Kidney (tissue), 14 donors: Measurements from ENCODE around the gene PARD6G. TPM values are rescaled to one million over a fixed set of nuclear protein-coding genes. Genes with fewer than 3 reads are reported as not detected.
A peak's percentile ranks its signal among the peaks of the same experiment; 100 is the strongest.

Experiments used
- DNase-seq, 5 donors: peaks; one replicate each; pipeline ENCODE4 v3.0.0-alpha.2; 2013 to 2020
- FAIRE-seq: peaks from 2 replicates; lab custom pipeline; 2012; peaks lifted over from hg19 to GRCh38; lab: Jason Lieb, UNC
- H3K27ac ChIP-seq, 2 donors: one replicate each; pipeline ENCODE4 v1.7.0; 2013; ENCODE audit warnings: low read depth in 2 of 2, low read length in 2 of 2, inconsistent platforms in 1 of 2
- H3K27me3 ChIP-seq: one replicate; pipeline ENCODE4 v1.7.1; 2013; ENCODE audit warnings: low read length, inconsistent platforms; ENCODE audit not compliant: control insufficient read depth, insufficient read depth
- H3K36me3 ChIP-seq, 3 donors: one replicate each; pipeline versions ENCODE4 v1.7.0 to v1.7.1; 2013; ENCODE audit warnings: low read length in 3 of 3, control low read depth in 1 of 3, inconsistent platforms in 1 of 3; ENCODE audit not compliant: insufficient read depth in 3 of 3, control insufficient read depth in 2 of 3
- H3K4me1 ChIP-seq, 3 donors: one replicate each; pipeline versions ENCODE4 v1.7.0 to v1.7.1; 2013; ENCODE audit warnings: low read length in 3 of 3, inconsistent platforms in 1 of 3, low read depth in 1 of 3; ENCODE audit not compliant: control insufficient read depth in 2 of 3, insufficient read depth in 2 of 3
- H3K4me3 ChIP-seq, 3 donors: one replicate each; pipeline versions ENCODE4 v1.7.0 to v1.8.1; 2013; ENCODE audit warnings: low read length in 3 of 3, control low read depth in 1 of 3, inconsistent platforms in 1 of 3
- H3K9ac ChIP-seq, 3 donors: one replicate each; pipeline versions ENCODE4 v1.7.0 to v1.7.1; 2013; ENCODE audit warnings: low read length in 3 of 3, control low read depth in 1 of 3, inconsistent platforms in 1 of 3
- H3K9me3 ChIP-seq, 3 donors: one replicate each; pipeline versions ENCODE4 v1.7.0 to v1.7.1; 2013; ENCODE audit warnings: low read length in 3 of 3, control low read depth in 1 of 3, inconsistent platforms in 1 of 3; ENCODE audit not compliant: control insufficient read depth in 2 of 3, insufficient read depth in 1 of 3
- CTCF ChIP-seq: IDR thresholded peaks from 3 replicates; pipeline ENCODE4 v1.5.1; 2012; ENCODE audit warnings: mild to moderate bottlenecking, moderate library complexity, borderline replicate concordance; ENCODE audit not compliant: insufficient read depth; ENCODE audit errors: extremely low read depth
- intact Hi-C: fragments of 100-400 bp; cut with DNase I; formaldehyde crosslinking; loops from one replicate; pipeline ENCODE4 v1.11.1; 2022
- polyA plus RNA-seq: library from polyadenylated mRNA; stranded (reverse); fragments of 350-450 nt; fragmentation: Illumina TruSeq; extraction: RNeasy Lipid Tissue Mini Kit (QIAGEN cat#74804); gene quantifications from one replicate; pipeline ENCODE4 v1.2.3, GENCODE V29; 2014; ENCODE audit warnings: low read depth, low replicate concordance; ENCODE audit not compliant: insufficient read depth
- total RNA-seq: library from RNA; stranded (reverse); fragmentation: NEBNext Ultra II Directional; extraction: Animal tissue kit (Norgen Biotek cat#: 25700); gene quantifications from one replicate; pipeline ENCODE4 v1.2.1, GENCODE V29; 2021
- donor health status: control.
- donor health status: control.
- donor health status: control.
- donor health status: control.
- donor health status: control.
- donor health status: DM: yes; HTN: yes; CAD: no.
- donor health status: Normal renal cell carcinoma (clear cell type).

The PARD6G gene
- total and polyA plus RNA-seq, 2 donors from 2014 or later = 1.9 to 10.7 TPM

GRCh38 chr18:80190311-80190710, 57.0 kb downstream of the PARD6G start:
- DNase-seq (peak in 1 of 5 donors; percentile 24), FAIRE-seq (no peak)
- Histone ChIP-seq H3K36me3 (no peaks in the 10 kb centered on the region), H3K27ac (no peak overlapping the region), H3K4me3 (no peak overlapping the region), H3K9ac (no peak overlapping the region), H3K4me1 (no peaks in the 10 kb centered on the region), H3K9me3 (no peaks in the 10 kb centered on the region), H3K27me3 (no peaks in the 10 kb centered on the region)
- intact Hi-C loops = no loop called here
- TF ChIP-seq CTCF = no peak

- H3K27me3 ChIP-seq = no peaks in the 10 kb centered on the region
- H3K9ac ChIP-seq = no peak overlapping the region
- H3K4me1 ChIP-seq = no peaks in the 10 kb centered on the region
- H3K36me3 ChIP-seq = no peaks in the 10 kb centered on the region
- no peak for TF ChIP-seq CTCF
- FAIRE-seq (no peak), DNase-seq (peak in 1 of 5 donors; percentile 7)
- no peaks in the 10 kb centered on the region for H3K9me3 ChIP-seq
- no peak overlapping the region for H3K27ac ChIP-seq
- no peak overlapping the region for H3K4me3 ChIP-seq
- intact Hi-C loops = no loop called here
These were observed 57.8 kb downstream of the PARD6G start for GRCh38 chr18:80189531-80189865.

- intact Hi-C loops = no loop called here
These were observed 58.4 kb downstream of the PARD6G start for GRCh38 chr18:80188643-80189530.

More at GRCh38 chr18:80188643-80189530, 58.4 kb downstream of the PARD6G start:
- Histone ChIP-seq H3K4me3 (no peak overlapping the region), H3K9me3 (no peaks in the 10 kb centered on the region), H3K27ac (no peak overlapping the region), H3K4me1 (no peaks in the 10 kb centered on the region), H3K9ac (no peak overlapping the region), H3K27me3 (no peaks in the 10 kb centered on the region), H3K36me3 (no peaks in the 10 kb centered on the region)
- DNase-seq (no peak), FAIRE-seq (no peak)
- no peak for TF ChIP-seq CTCF
